Head of caudate nucleus (tissue), 42 donors: Measurements from ENCODE around the gene CDK14.
A peak's percentile ranks its signal among the peaks of the same experiment; 100 is the strongest.

Experiments
- DNase-seq, 42 donors: peaks; one replicate each; pipeline versions ENCODE4 v3.0.0 to v3.0.0-alpha.2; 2020 to 2021; ENCODE audit warnings: mixed read lengths in 7 of 42
- intact Hi-C: fragments of 100-400 bp; cut with DNase I; formaldehyde crosslinking; loops from one replicate; pipeline ENCODE4 v1.15.0; 2022

The CDK14 gene

GRCh38 chr7:90816511-90817142, 220.5 kb downstream of the CDK14 start:
- intact Hi-C loops = no loop called here
- DNase-seq = peak in 13 of 42 donors; percentile 4 to 54 (median 24)

- intact Hi-C loops = no loop called here
- DNase-seq = no peak
These were observed 221.0 kb downstream of the CDK14 start for GRCh38 chr7:90817151-90817550.

GRCh38 chr7:90817846-90818245, 221.7 kb downstream of the CDK14 start:
- DNase-seq = no peak
- intact Hi-C loops = no loop called here

- intact Hi-C loops = no loop called here
- no peak for DNase-seq
These were observed 222.2 kb downstream of the CDK14 start for GRCh38 chr7:90818341-90818740.

- no peak for DNase-seq
- intact Hi-C loops = no loop called here
These were observed 226.0 kb downstream of the CDK14 start for GRCh38 chr7:90821961-90822620.

GRCh38 chr7:90824386-90825307, 228.5 kb downstream of the CDK14 start:
- intact Hi-C loops = no loop called here
- DNase-seq = no peak

GRCh38 chr7:90825779-90826178, 229.7 kb downstream of the CDK14 start:
- no peak for DNase-seq
- intact Hi-C loops = no loop called here

GRCh38 chr7:90828601-90829000, 232.5 kb downstream of the CDK14 start:
- intact Hi-C loops = no loop called here
- no peak for DNase-seq

- DNase-seq = no peak
- intact Hi-C loops = no loop called here
These were observed 234.2 kb downstream of the CDK14 start for GRCh38 chr7:90830308-90830707.

- DNase-seq = no peak
- intact Hi-C loops = no loop called here
These were observed 236.6 kb downstream of the CDK14 start for GRCh38 chr7:90832726-90833125.

- intact Hi-C loops = no loop called here
- no peak for DNase-seq
These were observed 237.3 kb downstream of the CDK14 start for GRCh38 chr7:90833443-90833842.

GRCh38 chr7:90834771-90835170, 238.7 kb downstream of the CDK14 start:
- no peak for DNase-seq
- intact Hi-C loops = no loop called here

- no peak for DNase-seq
- intact Hi-C loops = no loop called here
These were observed 239.7 kb downstream of the CDK14 start for GRCh38 chr7:90835861-90836260.

GRCh38 chr7:90836937-90837336, 240.8 kb downstream of the CDK14 start:
- DNase-seq = no peak
- intact Hi-C loops = no loop called here

- intact Hi-C loops = no loop called here
- DNase-seq = no peak
These were observed 242.7 kb downstream of the CDK14 start for GRCh38 chr7:90838799-90839198.

GRCh38 chr7:90839316-90839715, 243.2 kb downstream of the CDK14 start:
- intact Hi-C loops = no loop called here
- no peak for DNase-seq

- intact Hi-C loops = no loop called here
- no peak for DNase-seq
These were observed 243.7 kb downstream of the CDK14 start for GRCh38 chr7:90839727-90840291.

GRCh38 chr7:90841759-90842429, 245.8 kb downstream of the CDK14 start:
- no peak for DNase-seq
- intact Hi-C loops = no loop called here

GRCh38 chr7:90842430-90842788, 246.3 kb downstream of the CDK14 start:
- no peak for DNase-seq
- intact Hi-C loops = no loop called here
